Activated naive CD4-positive, alpha-beta T cell treated with anti-CD3 and anti-CD28 coated beads, Interleukin-2, amount 10 ng/mL, durations not matched to agents 7 days and 5 days (primary cell): ENCODE data around the gene MEAK7.

Source experiments
- CTCF ChIA-PET: fragments of 350-600 bp; sonication (Branson Sonifier 250); formaldehyde crosslinking; loops from one replicate; lab custom pipeline; 2021; ENCODE audit warnings: antibody characterized with exemption; lab: Charles Lee
- DNase-seq: peaks from one replicate; pipeline ENCODE4 v3.0.0-alpha.2; 2020
- H3K27ac Mint-ChIP-seq: one replicate; pipeline ENCODE4 v1.8.0; 2021; ENCODE audit warnings: mild to moderate bottlenecking, moderate library complexity, mixed read lengths
- H3K27me3 Mint-ChIP-seq: one replicate; pipeline ENCODE4 v1.8.0; 2021; ENCODE audit warnings: mild to moderate bottlenecking, mixed read lengths
- H3K36me3 Mint-ChIP-seq: one replicate; pipeline ENCODE4 v1.8.0; 2021; ENCODE audit warnings: mixed read lengths
- H3K4me1 Mint-ChIP-seq: one replicate; pipeline ENCODE4 v1.8.0; 2021; ENCODE audit warnings: mixed read lengths
- H3K4me3 Mint-ChIP-seq: one replicate; pipeline ENCODE4 v1.8.0; 2021; ENCODE audit warnings: mild to moderate bottlenecking, moderate library complexity, mixed read lengths
- H3K9me3 Mint-ChIP-seq: one replicate; pipeline ENCODE4 v1.8.0; 2021; ENCODE audit warnings: mixed read lengths

MEAK7 gene

DNA sequence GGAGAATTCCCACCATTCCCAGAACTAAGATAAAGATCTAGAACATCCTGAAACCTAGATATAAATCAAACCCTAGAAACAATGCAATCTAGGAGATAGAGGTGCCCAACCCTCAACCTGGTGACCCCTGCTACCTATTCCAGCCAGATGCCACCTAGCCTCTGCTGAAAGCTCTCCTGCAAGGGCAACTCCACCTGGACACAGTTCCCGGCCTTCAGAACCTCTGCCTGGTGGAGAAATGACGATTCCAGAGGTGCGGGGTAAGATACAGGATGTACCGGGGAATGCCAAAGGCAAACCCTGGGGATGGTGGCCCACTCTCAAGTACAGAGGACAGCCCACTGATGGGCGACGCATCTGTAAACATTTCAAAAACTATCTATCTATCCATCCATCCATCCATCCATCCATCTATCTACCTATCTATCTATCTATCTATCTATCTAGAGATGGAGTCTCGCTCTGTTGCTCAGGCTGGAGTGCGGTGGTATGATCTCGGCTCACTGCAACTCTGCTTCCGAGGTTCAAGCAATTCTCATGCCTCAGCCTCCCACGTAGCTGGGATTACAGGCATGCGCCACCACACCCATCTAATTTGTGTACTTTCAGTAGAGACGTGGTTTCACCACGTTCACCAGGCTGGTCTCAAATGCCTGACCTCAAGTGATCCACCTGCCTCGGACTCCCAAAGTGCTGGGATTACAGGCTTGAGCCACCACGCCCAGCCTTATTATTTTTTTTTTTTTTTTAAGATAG, 19.0 kb downstream of the MEAK7 start:
- H3K27me3 Mint-ChIP-seq, result no peaks in the 10 kb centered on the region
- CTCF ChIA-PET, result interaction anchor here (1.3 kb wide), 1 partner anchor 17 kb away, joined by 3 read pairs; no protein-coding TSS in a partner anchor
- no peak overlapping the region for H3K27ac Mint-ChIP-seq
- no peak for DNase-seq
- H3K4me1 Mint-ChIP-seq, result peaks cover 6% of the 10 kb centered on the region
- H3K36me3 Mint-ChIP-seq, result peaks cover 52% of the 10 kb centered on the region
- no peaks in the 10 kb centered on the region for H3K9me3 Mint-ChIP-seq
- no peak overlapping the region for H3K4me3 Mint-ChIP-seq

DNA sequence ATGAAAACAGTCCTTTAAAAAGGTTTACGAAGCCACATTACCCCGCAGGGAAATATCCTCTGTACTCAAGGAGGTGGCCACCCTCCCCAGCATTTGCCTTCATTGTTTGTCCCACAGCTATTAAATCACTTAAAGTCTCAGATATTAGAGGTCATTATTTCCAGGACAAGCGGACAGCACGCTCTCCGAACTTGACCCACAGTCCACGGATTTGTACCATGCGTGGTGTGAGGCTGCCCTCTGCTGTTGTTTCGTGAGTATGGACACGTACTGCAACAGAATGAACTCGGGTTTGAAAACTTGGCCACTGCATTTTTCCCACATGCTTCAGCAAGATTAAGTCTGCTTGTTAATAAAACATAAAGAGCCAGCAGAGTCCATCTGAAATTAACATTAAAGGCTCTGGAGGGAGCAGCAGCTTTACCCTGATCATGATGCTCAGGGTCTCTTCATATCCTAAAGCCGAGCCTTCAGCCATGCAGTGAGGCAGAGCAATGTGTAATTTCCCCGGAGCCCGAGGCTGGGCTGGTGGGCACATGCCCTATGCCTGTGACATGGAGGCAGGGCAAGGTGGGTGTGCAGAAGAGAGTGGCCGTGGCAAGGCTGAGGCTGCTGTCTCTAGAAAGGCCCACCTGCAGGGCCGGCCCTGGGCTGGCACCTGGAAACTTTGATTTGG, 19.7 kb downstream of the MEAK7 start:
- Mint-ChIP-seq H3K36me3 (peaks cover 46% of the 10 kb centered on the region), H3K27me3 (no peaks in the 10 kb centered on the region), H3K4me3 (no peak overlapping the region), H3K27ac (no peak overlapping the region), H3K4me1 (peaks cover 6% of the 10 kb centered on the region), H3K9me3 (no peaks in the 10 kb centered on the region)
- no peak for DNase-seq
- CTCF ChIA-PET, result interaction anchor here (1.3 to 3.2 kb wide), 2 partner anchors 18 to 207 kb away, joined by 3 to 23 read pairs; no protein-coding TSS in a partner anchor

DNA sequence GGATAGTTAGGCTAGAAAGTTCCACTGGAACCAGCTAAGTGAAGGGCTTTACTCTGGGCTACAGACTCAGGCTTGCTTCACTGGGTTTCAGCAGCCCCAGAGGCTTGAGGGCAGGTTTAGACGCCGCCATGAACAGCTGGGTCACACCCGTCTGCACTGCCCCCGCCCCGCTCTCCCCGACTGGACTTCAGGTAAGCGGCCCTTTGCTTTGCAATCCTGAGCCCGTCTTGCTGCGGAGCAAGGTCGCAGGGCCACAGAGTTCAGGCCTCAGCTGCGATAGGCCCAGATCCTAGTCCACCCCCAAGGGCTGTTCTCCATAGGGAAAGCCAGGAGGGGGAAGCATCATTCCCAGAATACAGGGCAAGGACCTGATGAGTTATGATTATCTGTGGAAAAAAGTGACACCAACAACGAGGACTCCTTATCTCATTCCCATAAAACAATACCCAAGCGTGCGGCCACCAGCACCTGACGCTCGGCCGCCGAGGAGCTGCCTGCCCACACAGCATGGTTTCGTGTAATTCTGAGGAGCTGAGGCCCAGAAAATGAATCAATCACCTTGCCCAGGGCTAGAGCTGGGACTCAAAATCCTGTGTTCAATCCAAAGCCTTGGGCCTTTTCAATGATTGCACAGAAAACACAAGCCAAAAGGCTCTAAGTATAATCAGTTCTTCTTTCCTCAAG, 20.4 kb downstream of the MEAK7 start:
- DNase-seq, result no peak
- CTCF ChIA-PET, result interaction anchor here (3.2 kb wide), 1 partner anchor 206 kb away, joined by 23 read pairs; no protein-coding TSS in a partner anchor
- no peaks in the 10 kb centered on the region for H3K27me3 Mint-ChIP-seq
- no peak overlapping the region for H3K27ac Mint-ChIP-seq
- no peak overlapping the region for H3K4me3 Mint-ChIP-seq
- no peaks in the 10 kb centered on the region for H3K9me3 Mint-ChIP-seq
- peaks cover 47% of the 10 kb centered on the region for H3K36me3 Mint-ChIP-seq
- H3K4me1 Mint-ChIP-seq, result peaks cover 3% of the 10 kb centered on the region

DNA sequence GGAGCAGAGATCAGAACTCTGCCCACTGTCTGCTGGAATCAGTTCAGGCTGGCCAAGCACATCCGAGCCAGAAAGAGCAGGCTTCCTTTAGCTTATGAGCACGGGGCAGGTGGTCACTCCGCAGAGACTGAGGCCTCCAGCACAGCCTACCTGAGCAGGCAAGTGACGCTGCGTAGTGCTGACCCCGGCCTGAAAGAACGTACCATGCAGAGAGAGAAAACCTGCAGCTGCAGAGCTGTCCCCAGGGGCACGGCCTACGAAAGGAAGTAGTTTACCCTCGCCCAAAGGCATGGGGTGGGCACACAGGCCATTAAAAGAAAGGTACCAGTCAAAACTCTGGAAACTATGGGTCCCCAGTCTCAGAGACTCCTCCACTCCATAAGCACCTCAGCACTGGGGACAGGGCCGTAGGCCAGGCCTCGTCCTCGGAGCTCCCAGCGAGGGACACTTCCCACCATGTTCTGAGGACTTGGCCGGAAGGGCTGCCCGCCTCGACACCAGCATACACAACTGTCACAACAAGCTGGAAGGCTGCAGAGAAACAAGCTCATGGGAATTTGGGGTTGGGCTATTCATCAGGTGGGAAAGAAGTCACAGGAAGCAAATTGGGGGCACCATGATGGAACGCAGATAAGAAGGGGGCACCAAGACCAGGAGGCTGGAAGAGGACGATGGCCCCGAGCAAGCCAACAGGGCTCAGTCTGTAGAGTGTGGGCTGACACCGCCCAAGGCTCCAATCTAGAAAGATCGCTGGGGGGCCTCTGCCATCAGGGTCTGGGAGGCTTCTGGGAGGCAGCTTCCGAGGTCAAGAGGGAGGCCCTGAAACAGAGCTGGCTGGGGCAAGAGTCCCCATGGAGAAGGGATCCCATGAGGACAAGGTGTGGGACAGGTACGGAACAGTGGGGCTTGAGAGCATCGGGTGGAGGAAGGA, 21.2 kb downstream of the MEAK7 start:
- no peak overlapping the region for H3K27ac Mint-ChIP-seq
- no peak for DNase-seq
- H3K4me1 Mint-ChIP-seq, result no peaks in the 10 kb centered on the region
- H3K9me3 Mint-ChIP-seq, result no peaks in the 10 kb centered on the region
- H3K27me3 Mint-ChIP-seq, result no peaks in the 10 kb centered on the region
- H3K4me3 Mint-ChIP-seq, result no peak overlapping the region
- CTCF ChIA-PET, result interaction anchor here (0.6 to 3.2 kb wide), 4 partner anchors 36 to 345 kb away, joined by 3 to 23 read pairs (median 3); no protein-coding TSS in a partner anchor
- peaks cover 49% of the 10 kb centered on the region for H3K36me3 Mint-ChIP-seq

DNA sequence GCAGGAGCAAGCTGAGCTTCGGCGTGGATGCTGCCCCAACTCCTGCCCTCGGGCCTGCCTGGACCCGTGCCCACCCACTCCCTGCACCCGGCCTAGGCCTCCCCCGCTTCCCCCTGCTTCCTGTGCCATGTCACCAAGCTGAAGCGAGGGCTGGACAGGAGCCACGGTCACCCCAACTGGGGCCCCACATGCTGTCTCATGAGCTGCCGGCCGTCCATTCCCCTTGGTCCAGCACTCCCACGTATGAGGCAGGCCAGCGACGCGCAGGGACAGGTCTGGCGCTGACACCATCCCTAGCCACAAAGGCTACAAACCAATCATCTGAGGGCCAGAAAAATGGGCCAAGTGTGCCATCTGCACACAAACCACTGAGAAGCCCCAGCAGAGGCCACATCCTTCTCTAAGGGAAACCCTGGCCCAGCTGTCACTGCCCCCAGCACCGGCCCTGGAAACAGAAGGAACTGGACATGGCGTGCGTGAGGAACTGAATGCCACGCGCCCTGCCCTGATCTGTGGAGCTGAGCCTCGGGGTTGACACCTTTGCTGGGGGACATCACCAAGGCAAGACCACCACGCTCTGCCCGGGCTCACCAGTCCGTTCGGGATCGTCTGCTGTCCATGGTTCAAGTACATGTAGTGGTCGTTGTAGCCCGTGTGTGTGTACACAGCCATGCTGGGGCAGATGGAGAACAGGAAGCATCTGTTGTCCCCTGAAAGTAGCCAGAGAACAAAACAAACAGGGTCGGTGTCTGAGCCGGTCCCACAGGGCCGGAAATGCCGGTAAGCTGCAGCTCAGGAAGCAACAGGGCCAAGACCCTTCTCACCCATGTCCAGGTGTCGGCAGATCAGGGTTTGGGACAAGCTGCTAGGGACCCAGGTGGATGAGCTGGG, 22.2 kb downstream of the MEAK7 start:
- no peak overlapping the region for H3K4me3 Mint-ChIP-seq
- no peaks in the 10 kb centered on the region for H3K4me1 Mint-ChIP-seq
- peaks cover 45% of the 10 kb centered on the region for H3K36me3 Mint-ChIP-seq
- DNase-seq, result no peak
- CTCF ChIA-PET, result interaction anchor here (0.6 to 3.2 kb wide), 4 partner anchors 35 to 346 kb away, joined by 3 to 23 read pairs (median 3); no protein-coding TSS in a partner anchor
- H3K9me3 Mint-ChIP-seq, result no peaks in the 10 kb centered on the region
- H3K27ac Mint-ChIP-seq, result no peak overlapping the region
- no peaks in the 10 kb centered on the region for H3K27me3 Mint-ChIP-seq

DNA sequence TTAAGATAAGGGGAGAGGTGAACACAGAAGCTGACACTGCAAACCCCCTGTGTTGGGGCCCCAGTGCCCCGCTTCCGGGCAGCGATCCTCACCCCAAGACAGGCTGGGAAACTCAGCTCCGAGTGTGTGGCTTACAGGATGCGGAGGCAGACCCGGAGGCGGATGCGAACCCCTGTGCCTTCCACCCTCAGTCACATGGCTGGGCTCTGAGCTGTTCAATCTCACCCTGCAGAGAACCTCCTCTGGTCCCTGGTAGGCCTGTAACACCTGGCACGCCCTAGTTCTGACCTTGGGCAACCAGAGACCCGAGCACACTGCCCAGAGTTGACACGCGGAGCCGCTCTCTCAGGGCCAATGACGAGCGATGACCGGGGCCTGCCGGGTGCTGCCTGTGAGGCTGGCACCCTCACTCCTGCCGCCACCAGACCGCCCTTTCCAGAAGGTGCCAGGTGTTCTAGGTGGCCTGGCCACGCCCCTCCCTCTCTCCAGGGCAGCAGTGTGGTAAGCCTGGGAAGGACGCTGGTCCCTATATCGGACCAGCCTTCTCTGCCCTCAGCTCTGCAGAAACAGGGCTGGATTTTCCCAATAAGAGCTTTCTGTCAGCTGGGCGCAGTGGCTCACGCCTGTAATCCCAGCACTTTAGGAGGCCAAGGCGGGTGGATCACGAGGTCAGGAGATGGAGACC, 23.3 kb downstream of the MEAK7 start:
- Mint-ChIP-seq H3K27me3 (no peaks in the 10 kb centered on the region), H3K27ac (no peak overlapping the region), H3K9me3 (no peaks in the 10 kb centered on the region), H3K4me3 (no peak overlapping the region), H3K4me1 (no peaks in the 10 kb centered on the region), H3K36me3 (peaks cover 45% of the 10 kb centered on the region)
- no peak for DNase-seq
- CTCF ChIA-PET, result no interaction called here

DNA sequence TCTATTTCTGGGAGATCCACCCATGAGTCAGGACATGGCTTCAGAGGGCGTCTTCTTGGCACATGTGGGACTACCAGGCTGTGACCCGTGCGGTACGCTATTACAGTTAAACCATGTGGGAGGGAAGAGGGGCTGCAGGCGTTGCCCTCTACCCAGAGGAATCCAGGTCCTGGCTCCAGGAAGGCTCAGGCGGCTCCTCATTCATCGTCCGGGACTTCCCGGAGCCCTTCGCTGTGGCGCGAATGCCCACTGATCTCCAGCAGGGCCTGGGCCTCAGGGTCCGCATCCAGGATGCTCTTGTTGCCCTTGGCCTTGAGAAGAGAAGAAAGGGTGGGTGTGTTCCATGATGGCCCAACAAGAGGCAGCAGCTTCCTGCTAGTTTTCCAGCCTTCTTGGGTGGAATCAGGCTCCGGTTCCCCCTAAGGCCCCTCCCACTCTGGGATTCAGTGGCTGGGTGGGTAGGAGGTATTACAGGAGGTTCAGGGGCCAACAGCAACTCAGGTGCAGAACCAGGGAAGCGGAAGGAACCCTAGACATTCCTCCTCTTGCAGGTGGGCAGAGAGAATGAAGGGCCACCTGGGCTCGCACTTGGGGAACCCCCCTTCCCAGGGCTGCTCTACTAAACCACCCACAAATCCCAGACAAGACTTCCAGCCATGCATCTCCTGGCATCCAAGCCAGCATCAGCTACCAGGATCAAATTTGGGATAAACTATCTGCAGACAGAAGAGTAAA, 24.6 kb downstream of the MEAK7 start:
- Mint-ChIP-seq H3K27me3 (no peaks in the 10 kb centered on the region), H3K4me3 (no peak overlapping the region), H3K9me3 (no peaks in the 10 kb centered on the region), H3K27ac (no peak overlapping the region), H3K36me3 (peaks cover 51% of the 10 kb centered on the region), H3K4me1 (peaks cover 9% of the 10 kb centered on the region)
- DNase-seq, result no peak
- CTCF ChIA-PET, result no interaction called here

DNA sequence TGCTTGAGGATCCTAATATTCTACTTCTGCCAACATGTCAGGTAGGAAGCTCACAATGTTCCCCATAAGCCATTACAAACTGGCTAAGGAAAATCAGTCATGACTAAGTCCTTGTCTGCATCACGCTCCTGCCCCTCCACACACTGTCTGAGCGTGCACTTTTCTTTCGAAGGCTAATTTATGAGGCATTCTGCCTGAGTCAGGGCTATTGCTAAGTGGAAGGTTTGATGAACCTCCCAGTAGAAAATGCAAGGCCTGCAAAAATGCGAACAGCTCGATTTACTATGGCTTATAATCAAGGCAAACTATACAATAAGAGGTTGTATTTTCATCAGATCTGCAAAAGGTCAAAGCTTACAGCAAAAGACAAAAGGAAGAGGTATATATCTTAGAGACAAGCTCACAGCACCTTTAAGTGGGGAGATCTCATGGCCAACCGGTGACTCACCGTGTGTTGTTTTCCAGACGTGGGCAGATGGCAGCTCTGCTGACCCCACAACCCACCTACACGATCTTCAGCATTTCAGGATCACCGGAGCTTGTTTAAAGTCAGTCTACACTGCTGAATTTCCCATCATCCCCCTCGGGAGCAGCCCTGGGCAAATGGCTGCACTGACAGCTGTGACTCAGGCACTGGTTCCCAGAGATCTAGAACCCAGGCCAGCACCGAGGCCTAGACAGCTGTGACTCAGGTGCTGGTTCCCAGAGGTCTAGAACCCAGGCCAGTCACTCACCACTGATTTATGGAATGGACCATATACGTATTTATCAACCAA, 26.1 kb downstream of the MEAK7 start:
- no peak overlapping the region for H3K27ac Mint-ChIP-seq
- CTCF ChIA-PET, result interaction anchor here (1.4 kb wide), 1 partner anchor 28 kb away, joined by 3 read pairs; no protein-coding TSS in a partner anchor
- peaks cover 51% of the 10 kb centered on the region for H3K36me3 Mint-ChIP-seq
- H3K27me3 Mint-ChIP-seq, result no peaks in the 10 kb centered on the region
- DNase-seq, result no peak
- no peak overlapping the region for H3K4me3 Mint-ChIP-seq
- H3K9me3 Mint-ChIP-seq, result peaks cover 5% of the 10 kb centered on the region
- H3K4me1 Mint-ChIP-seq, result peaks cover 9% of the 10 kb centered on the region

DNA sequence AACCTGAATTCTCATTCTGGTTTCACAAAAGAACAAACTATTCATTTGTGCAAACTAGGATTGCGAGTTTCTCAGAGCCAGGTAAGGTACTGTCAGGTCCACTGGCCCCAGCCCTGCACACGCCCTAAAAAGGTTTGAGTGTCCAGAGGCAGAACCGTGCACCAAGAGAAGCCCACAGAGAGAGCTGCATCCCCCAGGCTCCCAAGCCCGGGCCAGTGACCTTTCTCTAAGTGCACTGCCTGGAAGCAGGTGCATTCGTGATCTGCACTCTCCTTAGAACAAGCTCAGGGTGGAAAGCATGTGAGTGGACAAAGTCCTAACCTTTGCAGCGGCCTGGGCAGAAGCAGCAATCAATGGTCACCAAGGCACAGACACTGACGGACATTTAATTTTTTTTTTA, 26.8 kb downstream of the MEAK7 start:
- H3K36me3 Mint-ChIP-seq, result peaks cover 55% of the 10 kb centered on the region
- DNase-seq, result no peak
- H3K27me3 Mint-ChIP-seq, result no peaks in the 10 kb centered on the region
- H3K9me3 Mint-ChIP-seq, result peaks cover 8% of the 10 kb centered on the region
- H3K4me1 Mint-ChIP-seq, result peaks cover 9% of the 10 kb centered on the region
- CTCF ChIA-PET, result interaction anchor here (1.4 kb wide), 1 partner anchor 28 kb away, joined by 3 read pairs; no protein-coding TSS in a partner anchor
- no peak overlapping the region for H3K4me3 Mint-ChIP-seq
- no peak overlapping the region for H3K27ac Mint-ChIP-seq

DNA sequence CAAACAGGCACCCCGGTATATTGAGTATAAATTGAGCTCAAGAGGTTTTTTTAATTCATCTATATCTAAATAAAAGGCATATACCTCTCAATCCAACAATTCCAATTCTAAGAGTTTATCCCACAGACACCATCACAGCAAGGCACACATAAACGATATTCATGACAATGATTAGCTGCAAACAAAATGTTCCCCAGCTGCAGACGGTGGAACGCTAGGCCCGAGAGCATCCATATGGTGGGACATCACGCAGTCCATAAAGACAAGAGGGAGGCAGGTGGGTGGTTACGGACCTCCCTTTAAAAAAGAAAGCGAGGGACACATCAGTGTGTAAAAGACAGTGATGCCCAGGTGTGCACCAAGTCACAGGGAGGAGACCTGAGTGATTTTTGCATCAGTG, 28.1 kb downstream of the MEAK7 start:
- Mint-ChIP-seq H3K27me3 (no peaks in the 10 kb centered on the region), H3K4me3 (no peak overlapping the region), H3K9me3 (peaks cover 15% of the 10 kb centered on the region), H3K27ac (no peak overlapping the region), H3K36me3 (peaks cover 59% of the 10 kb centered on the region), H3K4me1 (peaks cover 9% of the 10 kb centered on the region)
- no peak for DNase-seq
- CTCF ChIA-PET, result no interaction called here

DNA sequence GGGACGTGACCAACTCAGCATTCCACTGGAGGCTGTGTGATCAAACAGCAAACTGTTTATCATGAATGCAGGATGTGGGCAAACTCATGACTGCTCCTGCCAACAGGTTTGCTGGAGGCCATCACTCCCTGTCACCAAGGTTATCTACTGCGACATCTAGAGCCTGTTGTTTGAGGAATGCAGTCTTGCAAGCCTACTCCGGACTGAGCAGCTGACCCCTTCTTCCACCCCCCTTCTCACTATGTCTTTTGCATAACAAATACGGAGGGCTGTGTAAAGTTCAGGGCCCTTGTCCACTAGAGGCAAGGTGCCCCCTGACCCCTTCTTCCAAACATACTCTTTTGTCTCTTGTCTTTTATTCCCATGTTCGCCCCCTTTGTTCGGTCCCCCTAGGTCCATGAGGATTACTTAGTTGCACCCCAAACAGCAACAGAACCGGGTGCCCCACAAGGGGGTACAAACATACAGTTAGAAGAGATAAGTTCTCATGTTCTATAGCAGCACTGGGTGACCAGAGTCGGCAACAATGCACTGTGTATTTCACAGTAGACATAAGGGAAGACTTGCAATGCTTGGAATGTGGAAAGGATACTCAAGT, 28.7 kb downstream of the MEAK7 start:
- H3K4me1 Mint-ChIP-seq, result peaks cover 9% of the 10 kb centered on the region
- H3K9me3 Mint-ChIP-seq, result peaks cover 15% of the 10 kb centered on the region
- H3K27me3 Mint-ChIP-seq, result no peaks in the 10 kb centered on the region
- no peak overlapping the region for H3K27ac Mint-ChIP-seq
- DNase-seq, result no peak
- H3K36me3 Mint-ChIP-seq, result peaks cover 60% of the 10 kb centered on the region
- CTCF ChIA-PET, result no interaction called here
- H3K4me3 Mint-ChIP-seq, result no peak overlapping the region
